Fibroblast of villous mesenchyme (primary cell): ENCODE data around the gene CACNA1E. TPM values are rescaled to one million over a fixed set of nuclear protein-coding genes. Genes with fewer than 3 reads are reported as not detected.

Experiments used
- DNase-seq: peaks from one replicate; pipeline ENCODE4 v3.0.0-alpha.2; 2010; ENCODE audit warnings: low read depth
- H3K4me3 ChIP-seq: 2 replicates; pipeline ENCODE4 v1.5.1; 2011; ENCODE audit warnings: low read depth, mild to moderate bottlenecking, low read length
- total RNA-seq: library from RNA; depleted of rRNA; stranded (reverse); fragments of >200 nt; gene quantifications from 2 replicates; pipeline ENCODE4 v1.2.3, GENCODE V29; 2012
- TF ChIP-seq, protein P1 (sequence below): IDR thresholded peaks from 2 replicates; pipeline ENCODE4 v1.5.1; 2012; ENCODE audit warnings: low read depth, mild to moderate bottlenecking, low read length; ENCODE audit not compliant: insufficient read depth

Gene CACNA1E
- total RNA-seq, 1 donor = not detected

DNA sequence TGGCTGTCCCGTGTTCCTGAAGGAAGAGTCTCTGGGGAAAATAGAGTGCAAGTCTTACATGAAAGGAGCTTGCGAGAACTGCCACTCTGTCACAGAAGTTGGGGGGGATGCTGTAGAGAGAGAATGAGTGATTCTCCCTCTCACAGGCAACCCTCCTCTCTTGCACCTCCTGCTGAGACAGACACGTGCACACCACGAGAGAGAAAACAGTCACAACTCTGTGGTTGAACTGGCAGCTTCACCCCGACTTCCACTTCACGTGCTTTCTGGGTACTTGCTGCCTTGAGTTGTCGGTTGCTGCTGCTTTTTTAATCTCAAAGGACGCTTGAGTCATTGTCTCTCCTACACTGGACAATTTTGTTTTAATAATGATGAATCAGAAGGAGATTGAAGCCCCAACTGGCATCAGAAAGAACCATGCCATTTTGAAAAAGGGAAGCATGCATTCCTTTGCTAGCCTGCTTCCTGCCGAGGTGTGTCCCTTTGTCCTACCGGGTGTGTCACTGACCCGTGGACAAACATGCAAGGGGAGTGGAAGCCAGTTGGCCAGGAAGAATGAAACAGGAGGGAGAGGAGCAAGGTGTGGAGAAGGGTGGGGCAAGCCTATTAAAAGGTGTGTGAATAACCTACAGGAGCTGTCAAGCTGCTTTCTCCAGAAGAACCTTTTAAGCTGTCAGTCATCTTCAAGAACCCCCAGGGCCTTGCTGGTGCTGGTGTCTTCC lies 164.2 kb downstream of the CACNA1E start:
- TF ChIP-seq, protein P1, sequence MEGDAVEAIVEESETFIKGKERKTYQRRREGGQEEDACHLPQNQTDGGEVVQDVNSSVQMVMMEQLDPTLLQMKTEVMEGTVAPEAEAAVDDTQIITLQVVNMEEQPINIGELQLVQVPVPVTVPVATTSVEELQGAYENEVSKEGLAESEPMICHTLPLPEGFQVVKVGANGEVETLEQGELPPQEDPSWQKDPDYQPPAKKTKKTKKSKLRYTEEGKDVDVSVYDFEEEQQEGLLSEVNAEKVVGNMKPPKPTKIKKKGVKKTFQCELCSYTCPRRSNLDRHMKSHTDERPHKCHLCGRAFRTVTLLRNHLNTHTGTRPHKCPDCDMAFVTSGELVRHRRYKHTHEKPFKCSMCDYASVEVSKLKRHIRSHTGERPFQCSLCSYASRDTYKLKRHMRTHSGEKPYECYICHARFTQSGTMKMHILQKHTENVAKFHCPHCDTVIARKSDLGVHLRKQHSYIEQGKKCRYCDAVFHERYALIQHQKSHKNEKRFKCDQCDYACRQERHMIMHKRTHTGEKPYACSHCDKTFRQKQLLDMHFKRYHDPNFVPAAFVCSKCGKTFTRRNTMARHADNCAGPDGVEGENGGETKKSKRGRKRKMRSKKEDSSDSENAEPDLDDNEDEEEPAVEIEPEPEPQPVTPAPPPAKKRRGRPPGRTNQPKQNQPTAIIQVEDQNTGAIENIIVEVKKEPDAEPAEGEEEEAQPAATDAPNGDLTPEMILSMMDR = no peak
- no peak overlapping the region for H3K4me3 ChIP-seq
- no peak for DNase-seq

DNA sequence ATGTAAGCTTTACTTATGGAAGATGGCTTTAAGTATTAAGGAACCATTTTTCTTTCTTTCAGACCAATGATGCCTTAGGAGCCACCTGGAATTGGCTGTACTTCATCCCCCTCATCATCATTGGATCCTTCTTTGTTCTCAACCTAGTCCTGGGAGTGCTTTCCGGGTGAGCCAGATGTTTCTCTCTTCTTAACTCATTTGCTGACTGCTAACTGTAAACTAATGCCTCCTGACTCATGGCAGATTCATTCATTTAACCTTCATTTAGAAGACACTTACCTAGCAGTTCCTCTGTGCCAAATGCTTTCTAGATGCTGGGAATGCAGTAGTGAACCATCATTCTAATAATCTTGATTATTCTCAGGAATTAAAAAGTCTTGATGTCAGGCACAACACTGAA lies 168.0 kb downstream of the CACNA1E start:
- TF ChIP-seq, protein P1 = no peak
- DNase-seq = no peak
- H3K4me3 ChIP-seq = no peak overlapping the region

DNA sequence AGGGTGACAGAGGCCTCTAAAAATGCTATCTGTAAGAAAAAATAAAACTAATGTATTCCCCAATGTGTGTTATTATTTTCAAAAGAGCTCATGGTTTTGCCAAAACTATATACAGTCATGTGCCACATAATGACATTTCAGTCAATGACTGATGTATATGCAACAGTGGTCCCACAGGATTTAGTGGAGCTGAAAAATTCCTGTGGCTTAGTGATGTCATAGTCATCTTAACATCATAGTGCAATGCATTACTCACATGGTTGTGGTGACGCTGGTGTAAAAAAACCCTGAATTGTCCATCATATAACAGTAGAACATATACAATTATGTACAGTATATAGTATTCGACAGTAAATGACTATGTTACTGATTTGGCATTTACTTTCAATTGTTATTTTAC lies 172.4 kb downstream of the CACNA1E start:
- no peak for DNase-seq
- no peak overlapping the region for H3K4me3 ChIP-seq
- TF ChIP-seq, protein P1 = no peak

DNA sequence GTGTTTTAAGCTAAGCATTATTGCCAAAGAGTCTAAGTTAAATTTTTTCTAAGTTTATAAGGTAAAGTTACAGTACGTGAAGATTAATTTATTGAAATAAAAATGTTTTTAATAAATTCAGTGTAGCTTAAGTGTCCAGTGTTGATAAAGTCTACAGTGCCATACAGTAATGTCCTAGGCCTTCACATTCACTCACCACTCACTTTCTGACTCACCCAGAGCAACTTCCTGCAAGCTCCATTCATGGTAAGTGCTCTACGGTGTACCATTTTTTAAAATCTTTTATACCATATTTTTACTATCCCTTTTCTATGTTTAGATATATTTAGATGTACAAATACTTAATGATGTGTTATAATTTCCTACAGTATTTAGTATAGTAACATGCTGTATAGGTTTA lies 173.2 kb downstream of the CACNA1E start:
- DNase-seq = no peak
- TF ChIP-seq, protein P1 = no peak
- H3K4me3 ChIP-seq = no peak overlapping the region

DNA sequence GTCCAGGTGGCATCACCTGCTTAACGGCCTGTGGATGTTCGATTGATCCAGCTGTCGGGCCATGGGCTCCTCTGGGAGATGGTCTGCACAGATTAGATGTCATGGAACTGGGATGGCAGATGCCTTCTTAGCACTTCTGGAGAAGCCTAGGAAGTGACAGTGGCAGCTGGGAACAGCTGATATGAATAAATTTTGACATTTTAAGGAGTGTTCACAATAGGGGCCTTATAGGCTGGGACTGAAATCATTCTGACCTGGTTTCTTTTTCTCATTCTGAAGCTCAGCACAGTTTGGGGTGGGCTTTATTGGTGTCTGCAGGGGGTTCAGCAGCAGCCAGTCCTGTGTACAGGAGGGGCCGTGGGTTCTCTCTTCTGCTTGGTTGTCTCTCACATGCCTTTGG lies 175.3 kb downstream of the CACNA1E start:
- H3K4me3 ChIP-seq = no peak overlapping the region
- DNase-seq = no peak
- TF ChIP-seq, protein P1 = no peak

DNA sequence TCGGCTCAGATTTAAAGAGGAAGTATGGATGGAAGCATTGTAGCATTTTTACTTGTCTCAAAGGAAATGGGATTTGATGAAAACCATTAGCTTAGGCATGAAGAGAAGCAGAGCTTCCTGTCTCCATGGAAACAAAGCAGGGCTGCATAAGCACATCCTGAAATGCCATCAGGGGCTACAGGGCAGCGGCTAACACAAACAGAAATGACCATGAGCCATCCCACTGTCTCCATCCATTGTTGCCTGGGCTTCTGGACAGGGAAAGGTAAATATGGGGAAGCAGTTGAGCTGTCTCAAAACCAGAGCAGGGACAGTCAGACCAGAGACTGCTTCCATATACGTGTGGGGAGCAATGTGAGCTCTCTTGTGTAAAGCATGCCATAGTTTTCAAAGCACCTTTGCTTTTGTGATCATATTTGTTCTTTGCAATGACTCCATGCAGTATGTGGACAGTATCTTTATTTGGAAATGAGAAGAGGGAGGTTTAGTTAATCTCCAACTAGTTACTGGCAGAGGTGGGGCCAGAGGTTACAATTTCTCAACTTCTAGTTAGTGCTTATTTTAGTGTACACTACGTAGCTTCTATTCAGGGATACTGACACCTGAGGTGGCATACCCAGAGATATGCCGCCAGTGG lies 176.1 kb downstream of the CACNA1E start:
- no peak overlapping the region for H3K4me3 ChIP-seq
- TF ChIP-seq, protein P1 = no peak
- DNase-seq = no peak

DNA sequence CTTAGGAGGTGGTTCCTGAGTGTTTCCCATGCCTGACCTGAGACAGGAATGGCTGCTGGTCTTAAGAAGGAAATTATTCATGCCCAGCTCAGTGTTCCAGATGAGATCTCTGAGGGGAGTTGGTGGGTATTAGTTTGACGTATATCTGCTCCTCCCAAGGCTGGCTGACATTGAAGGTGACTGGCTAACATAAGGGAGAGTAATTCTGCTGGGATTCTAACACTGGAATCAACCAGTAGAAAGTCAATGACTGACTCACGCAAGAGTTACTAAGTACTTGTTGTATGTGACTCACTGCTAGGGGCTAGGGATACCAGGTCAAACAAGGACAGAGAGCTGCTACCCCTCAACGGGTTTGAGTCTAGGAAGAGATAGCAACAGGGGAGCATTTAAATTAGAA lies 177.3 kb downstream of the CACNA1E start:
- no peak overlapping the region for H3K4me3 ChIP-seq
- no peak for DNase-seq
- TF ChIP-seq, protein P1 = no peak
